Measurements from ENCODE around the gene PDE9A.

The PDE9A gene

DNA sequence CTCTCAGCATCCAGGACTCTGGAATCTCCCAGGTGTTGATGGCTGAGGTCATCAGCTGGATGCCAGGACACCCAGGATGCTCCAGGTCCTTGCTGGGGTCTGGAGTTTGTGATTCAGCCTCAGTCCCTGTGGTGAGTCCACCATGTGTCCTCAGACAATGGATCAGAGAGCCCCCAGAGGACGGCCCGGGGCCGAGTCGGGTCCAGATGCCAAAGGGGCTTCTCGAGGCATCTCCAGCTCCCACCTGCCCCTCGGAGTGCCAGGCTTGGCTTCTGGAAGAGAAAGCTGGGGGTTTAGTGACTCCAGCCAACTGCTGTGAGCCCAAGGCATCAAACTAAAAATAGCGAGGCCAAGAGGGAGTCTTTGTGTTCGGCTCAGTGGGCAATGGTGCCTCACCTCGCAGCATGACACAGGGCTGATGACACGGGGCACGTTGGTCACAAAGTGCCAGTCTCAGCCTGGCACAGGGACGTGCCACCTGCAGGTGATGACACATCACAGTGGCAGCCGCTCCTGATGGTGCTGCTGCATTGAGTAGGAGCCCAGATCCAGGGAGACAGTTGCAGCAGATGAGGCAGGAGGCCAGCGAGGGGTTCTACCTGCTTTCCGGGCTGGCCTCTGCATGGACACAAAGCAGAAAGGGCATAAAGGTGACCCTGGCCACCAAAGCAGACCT, 10.6 kb downstream of the PDE9A start:
- H3K4me3 Mint-ChIP-seq: no peak overlapping the region
- DNase-seq: no peak
- peaks cover 17 to 29% of the 10 kb centered on the region in 2 donors for H3K4me1 Mint-ChIP-seq
- no peaks in the 10 kb centered on the region for H3K9me3 Mint-ChIP-seq
- H3K36me3 Mint-ChIP-seq: no peaks in the 10 kb centered on the region
- H3K27ac Mint-ChIP-seq: peak overlapping the region; percentile 20
- peaks cover 6 to 7% of the 10 kb centered on the region in 2 donors for H3K27me3 Mint-ChIP-seq
- no peak for ATAC-seq (replicated peaks)

DNA sequence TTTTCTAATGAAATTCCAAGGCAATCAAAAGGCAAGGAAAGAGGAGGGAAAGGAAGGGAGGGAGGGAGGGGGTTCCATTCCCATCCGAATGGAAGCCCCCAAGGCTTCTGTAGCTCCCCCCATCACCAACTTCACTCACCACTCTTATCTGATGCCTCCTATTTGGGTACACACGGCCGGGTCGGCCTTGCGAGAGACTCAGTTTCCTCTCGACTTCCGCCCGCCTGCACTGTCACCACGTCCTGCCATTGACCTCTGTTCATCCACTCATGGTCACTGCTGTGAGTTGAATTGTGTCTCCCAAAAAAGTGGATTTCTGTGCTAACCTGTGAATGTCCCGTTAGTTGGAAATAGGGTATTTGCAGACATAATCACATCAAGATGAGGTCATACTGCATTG, 11.2 kb downstream of the PDE9A start:
- no peaks in the 10 kb centered on the region for H3K36me3 Mint-ChIP-seq
- ATAC-seq (replicated peaks): no peak
- H3K4me3 Mint-ChIP-seq: no peak overlapping the region
- no peak for DNase-seq
- peaks cover 13 to 23% of the 10 kb centered on the region in 2 donors for H3K4me1 Mint-ChIP-seq
- no peak overlapping the region for H3K27ac Mint-ChIP-seq
- no peaks in the 10 kb centered on the region for H3K9me3 Mint-ChIP-seq
- H3K27me3 Mint-ChIP-seq: peaks cover 6 to 7% of the 10 kb centered on the region in 2 donors

DNA sequence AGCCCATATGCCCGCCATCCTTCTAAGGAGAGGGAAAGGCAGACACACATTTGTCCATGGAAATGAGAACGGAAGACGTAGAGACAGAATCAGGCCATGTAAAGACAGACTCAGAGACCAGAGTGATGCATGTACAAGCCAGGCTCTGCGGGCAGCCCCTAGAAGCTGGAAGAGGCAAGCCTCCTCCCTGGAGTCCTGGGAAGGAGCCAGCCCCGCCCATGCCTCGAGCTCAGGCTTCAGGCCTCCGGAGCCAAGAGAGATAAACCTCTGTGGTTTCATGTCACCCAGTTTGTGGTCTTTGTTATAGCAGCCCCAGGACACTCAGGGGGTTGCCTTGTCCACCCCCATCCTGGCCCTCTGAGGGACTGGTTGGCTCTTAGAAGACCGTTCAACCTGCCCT, 11.6 kb downstream of the PDE9A start:
- H3K27me3 Mint-ChIP-seq: peaks cover 6 to 7% of the 10 kb centered on the region in 2 donors
- no peaks in the 10 kb centered on the region for H3K9me3 Mint-ChIP-seq
- H3K27ac Mint-ChIP-seq: no peak overlapping the region
- ATAC-seq (replicated peaks) (no peak), DNase-seq (no peak)
- no peaks in the 10 kb centered on the region for H3K36me3 Mint-ChIP-seq
- peaks cover 11 to 18% of the 10 kb centered on the region in 2 donors for H3K4me1 Mint-ChIP-seq
- H3K4me3 Mint-ChIP-seq: no peak overlapping the region

DNA sequence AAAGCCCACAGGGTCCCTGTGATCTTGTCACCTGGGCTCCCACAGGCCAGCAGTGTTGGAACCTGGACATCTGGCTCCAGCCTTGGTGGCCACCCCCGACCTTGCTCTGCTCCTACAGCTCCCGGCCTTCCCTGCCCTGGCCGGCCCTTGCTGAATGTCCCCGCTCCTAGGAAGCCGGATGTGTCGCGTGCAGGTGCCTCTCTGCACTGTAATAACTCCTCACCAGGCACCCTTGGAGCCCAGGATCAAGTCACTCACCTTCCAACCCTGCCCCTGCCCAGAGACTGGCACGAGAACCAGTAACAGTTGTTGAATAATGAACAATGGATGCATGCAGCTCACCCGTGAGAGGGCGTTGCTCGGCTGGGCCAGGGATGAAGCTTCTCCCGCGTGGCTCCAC, 12.1 kb downstream of the PDE9A start:
- ATAC-seq (replicated peaks) (no peak), DNase-seq (no peak)
- peaks cover 6 to 7% of the 10 kb centered on the region in 2 donors for H3K27me3 Mint-ChIP-seq
- peaks cover 11 to 14% of the 10 kb centered on the region in 2 donors for H3K4me1 Mint-ChIP-seq
- no peaks in the 10 kb centered on the region for H3K9me3 Mint-ChIP-seq
- no peaks in the 10 kb centered on the region for H3K36me3 Mint-ChIP-seq
- H3K27ac Mint-ChIP-seq: no peak overlapping the region
- H3K4me3 Mint-ChIP-seq: no peak overlapping the region

DNA sequence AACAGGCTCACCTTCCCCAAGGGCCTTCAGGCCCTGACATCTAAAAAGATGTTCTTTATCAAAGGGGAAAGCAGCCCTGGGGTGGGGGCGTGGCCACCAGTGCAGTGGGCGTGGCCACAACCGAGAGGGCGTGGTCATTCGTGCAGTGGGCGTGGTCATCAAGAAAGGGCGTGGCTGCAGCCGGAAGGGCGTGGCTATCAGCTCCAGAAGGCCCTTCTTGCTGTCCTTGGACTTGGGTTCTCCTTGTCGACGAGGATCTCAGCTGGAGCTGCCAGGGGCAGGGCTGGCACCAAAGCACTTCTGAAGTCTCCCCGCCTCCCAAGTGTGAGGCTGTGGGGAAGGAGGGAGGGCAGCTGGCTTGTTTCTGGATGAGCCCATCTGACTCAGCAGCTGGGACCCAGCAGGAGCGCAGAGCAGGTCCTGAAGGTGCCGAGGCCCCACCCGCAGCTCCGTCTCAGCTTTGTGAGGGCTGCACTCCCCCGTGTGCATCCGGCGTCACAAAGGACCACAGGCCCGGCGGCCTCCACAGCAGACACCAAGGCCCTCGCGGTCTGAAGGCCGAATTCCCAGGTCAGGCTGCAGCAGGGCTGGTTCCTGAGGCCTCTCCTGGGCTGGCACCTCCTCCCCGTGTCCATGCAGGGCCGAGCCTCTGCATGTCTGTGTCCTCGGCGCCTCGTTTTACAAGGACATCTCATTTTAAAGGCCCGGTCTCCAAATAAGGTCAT, 12.8 kb downstream of the PDE9A start:
- H3K9me3 Mint-ChIP-seq: no peaks in the 10 kb centered on the region
- no peak for DNase-seq
- H3K27ac Mint-ChIP-seq: no peak overlapping the region
- no peak overlapping the region for H3K4me3 Mint-ChIP-seq
- peak in 1 of 2 donors; percentile 49 for ATAC-seq (replicated peaks)
- no peaks in the 10 kb centered on the region for H3K36me3 Mint-ChIP-seq
- peaks cover 6 to 7% of the 10 kb centered on the region in 2 donors for H3K27me3 Mint-ChIP-seq
- peaks cover 7% of the 10 kb centered on the region in 2 donors for H3K4me1 Mint-ChIP-seq

DNA sequence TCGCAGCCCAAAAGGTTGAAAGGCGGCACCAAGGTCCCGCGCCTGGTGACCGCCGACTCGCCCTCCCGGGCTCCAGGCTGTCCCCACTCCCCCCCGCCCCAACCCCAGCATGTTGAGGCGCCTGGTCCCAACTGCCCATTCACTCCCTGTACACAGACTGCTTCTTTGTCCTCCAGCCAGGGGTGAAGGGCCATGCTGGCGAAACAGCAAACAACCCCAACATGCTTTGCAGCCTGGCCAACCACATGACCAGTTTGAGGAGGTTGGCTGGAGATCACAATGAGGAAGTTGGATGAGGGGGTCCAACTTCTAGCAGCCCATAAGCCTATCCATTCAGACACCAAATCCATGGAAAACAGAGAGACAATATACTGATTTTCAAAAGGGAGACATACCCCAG, 13.5 kb downstream of the PDE9A start:
- Mint-ChIP-seq H3K36me3 (no peaks in the 10 kb centered on the region), H3K4me1 (no peaks in the 10 kb centered on the region), H3K9me3 (no peaks in the 10 kb centered on the region), H3K27me3 (no peaks in the 10 kb centered on the region), H3K4me3 (no peak overlapping the region), H3K27ac (no peak overlapping the region)
- no peak for DNase-seq
- ATAC-seq (replicated peaks): no peak

DNA sequence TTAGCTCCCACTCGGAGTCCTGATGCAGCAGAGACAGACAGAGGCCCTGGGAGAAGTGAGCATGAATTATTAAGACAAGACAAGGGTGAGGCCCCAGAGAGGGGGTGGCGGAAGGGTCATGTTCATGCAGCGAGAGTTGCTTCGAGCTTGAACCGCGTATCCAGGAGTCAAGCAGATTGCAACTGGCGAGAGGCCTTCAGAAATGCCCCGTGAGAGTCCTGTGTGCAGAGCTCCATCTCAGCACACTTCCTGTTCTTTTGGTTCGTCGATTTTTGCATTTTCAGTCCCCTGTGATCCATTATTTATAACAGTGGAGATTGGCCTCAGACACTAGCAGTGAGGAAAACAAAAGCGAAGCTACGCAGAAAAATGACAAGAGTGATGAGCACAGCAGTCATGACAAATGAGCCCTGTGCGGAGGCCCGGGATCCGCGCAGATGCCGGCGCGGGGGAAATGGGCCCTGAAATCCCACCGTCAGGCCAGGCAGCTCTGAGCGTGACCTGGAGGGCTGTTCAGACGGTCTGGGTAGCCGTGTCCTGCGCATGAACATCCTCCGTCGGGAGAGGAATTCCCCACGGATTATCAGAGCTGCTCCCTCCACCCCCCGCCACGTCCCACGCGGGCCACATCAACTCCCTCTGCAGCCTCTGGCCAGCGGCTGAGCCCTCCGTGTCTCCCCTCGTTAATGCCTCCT, 15.0 kb downstream of the PDE9A start:
- H3K9me3 Mint-ChIP-seq: no peaks in the 10 kb centered on the region
- no peak for DNase-seq
- ATAC-seq (replicated peaks): peak; percentile 27 to 47
- H3K4me3 Mint-ChIP-seq: no peak overlapping the region
- H3K27me3 Mint-ChIP-seq: no peaks in the 10 kb centered on the region
- no peaks in the 10 kb centered on the region for H3K36me3 Mint-ChIP-seq
- no peaks in the 10 kb centered on the region for H3K4me1 Mint-ChIP-seq
- H3K27ac Mint-ChIP-seq: no peak overlapping the region

DNA sequence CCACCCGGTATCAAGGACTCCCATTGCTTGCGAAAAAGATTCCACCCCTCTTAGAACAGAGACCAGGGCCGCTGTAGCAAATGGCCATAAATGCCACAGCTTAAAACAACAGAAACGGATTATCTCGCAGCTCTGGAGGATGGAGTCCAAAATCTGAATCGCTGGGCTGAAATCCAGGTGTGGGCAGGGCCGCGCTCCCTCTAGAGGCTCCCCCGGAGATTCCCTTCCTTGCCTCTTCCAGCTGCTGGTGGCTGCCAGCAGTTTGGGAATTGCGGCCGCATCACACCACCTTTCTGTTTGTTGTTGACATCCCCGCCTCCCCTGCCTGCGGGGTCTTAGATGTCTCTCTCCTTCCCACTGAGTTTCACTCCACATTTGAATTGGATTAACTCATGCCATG, 15.6 kb downstream of the PDE9A start:
- no peaks in the 10 kb centered on the region for H3K4me1 Mint-ChIP-seq
- ATAC-seq (replicated peaks) (no peak), DNase-seq (no peak)
- H3K27me3 Mint-ChIP-seq: no peaks in the 10 kb centered on the region
- no peaks in the 10 kb centered on the region for H3K9me3 Mint-ChIP-seq
- no peaks in the 10 kb centered on the region for H3K36me3 Mint-ChIP-seq
- no peak overlapping the region for H3K27ac Mint-ChIP-seq
- no peak overlapping the region for H3K4me3 Mint-ChIP-seq

DNA sequence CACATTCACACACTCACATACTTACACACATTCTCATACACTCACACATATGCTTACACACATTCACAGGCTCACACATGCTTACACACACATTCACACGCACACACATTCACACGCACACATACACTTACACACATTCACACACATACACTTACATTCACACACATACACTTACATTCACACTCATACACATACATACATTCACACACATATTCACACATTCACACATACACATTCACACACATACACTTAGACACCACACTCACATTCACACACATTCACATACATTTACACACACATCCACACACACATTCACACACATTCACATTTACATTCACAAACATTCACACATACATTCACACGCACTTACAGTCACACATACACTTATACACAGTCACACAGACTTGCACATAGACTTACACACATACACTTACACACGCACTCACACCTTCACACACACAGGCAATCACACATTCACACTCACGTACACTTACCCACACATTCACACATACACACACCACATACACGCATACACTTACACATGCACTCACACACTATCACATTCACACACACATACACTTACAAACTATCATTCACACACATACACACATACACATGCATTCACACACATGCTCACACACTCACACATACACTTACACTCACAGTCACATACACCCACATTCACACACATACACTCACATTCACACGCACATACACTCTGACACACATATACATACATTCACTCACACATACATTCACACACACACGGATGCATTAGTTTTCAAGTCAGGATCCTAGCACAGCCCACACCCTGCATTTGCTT, 16.8 kb downstream of the PDE9A start:
- ATAC-seq (replicated peaks) (no peak), DNase-seq (no peak)
- H3K27ac Mint-ChIP-seq: no peak overlapping the region
- peaks cover 0 to 2% of the 10 kb centered on the region in 2 donors for H3K27me3 Mint-ChIP-seq
- peaks cover 0 to 2% of the 10 kb centered on the region in 2 donors for H3K4me1 Mint-ChIP-seq
- no peaks in the 10 kb centered on the region for H3K36me3 Mint-ChIP-seq
- H3K9me3 Mint-ChIP-seq: no peaks in the 10 kb centered on the region
- no peak overlapping the region for H3K4me3 Mint-ChIP-seq

DNA sequence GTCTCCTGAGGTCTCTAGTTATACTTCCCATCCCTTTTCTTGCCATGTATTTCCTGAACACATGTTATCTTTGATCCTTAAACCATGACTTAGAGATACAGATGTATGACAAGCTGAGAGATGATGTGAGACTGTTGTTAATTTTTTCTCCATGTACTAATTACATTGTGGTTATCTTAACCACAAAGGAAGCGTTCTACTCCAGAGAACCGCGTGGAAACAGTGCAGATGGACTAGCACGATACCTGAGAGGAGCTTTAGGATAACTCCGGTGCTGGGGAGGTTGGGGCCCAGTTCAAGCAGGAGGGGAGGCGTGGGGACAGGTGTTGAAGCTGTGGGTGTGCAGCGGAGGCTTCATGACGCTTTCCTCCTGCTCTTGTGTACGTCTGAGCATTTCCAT, 17.5 kb downstream of the PDE9A start:
- Mint-ChIP-seq H3K9me3 (no peaks in the 10 kb centered on the region), H3K36me3 (no peaks in the 10 kb centered on the region), H3K4me3 (no peak overlapping the region), H3K27ac (no peak overlapping the region), H3K4me1 (peaks cover 0 to 2% of the 10 kb centered on the region in 2 donors), H3K27me3 (peaks cover 0 to 8% of the 10 kb centered on the region in 2 donors)
- DNase-seq: no peak
- peak; percentile 46 to 47 for ATAC-seq (replicated peaks)

DNA sequence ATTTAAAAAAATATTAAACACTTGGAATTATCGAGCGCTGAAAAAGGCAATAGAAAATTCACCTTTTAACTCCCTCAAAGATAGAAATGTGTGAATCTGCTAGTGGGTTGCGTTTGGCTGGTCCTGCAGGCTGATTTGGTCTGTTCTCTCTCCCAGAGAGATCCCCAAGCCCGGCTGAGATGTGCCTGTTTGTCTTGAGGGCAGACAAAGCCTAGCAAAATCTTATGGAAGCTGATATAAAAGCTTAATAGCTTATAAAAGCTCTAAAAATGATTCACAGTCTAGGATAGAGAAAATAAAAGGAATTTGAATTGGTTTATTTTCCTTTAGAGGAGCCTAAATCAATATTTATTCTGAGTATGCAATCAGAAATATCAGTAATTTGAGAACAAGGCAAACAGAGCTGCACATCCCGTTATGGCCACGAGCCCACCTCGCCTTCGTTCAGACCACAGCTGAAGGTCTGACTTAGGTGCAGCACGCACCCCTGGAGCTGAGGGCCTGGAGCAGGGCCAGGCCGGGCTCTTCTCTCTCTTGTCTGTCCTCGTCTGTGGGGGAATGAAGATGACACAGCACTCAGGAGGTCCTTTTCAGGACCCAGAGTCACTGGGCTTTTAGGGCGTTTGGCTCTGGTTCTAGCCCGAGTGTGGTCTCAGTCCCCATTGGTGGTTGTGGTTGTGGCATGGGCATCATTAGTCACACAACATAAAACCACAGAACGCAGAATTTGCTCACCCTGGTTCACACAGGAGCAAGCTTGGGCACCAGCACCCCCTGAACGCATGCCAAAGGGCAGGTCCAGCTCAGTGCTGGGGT, 18.6 kb downstream of the PDE9A start:
- no peaks in the 10 kb centered on the region for H3K9me3 Mint-ChIP-seq
- DNase-seq (no peak), ATAC-seq (replicated peaks) (no peak)
- H3K27me3 Mint-ChIP-seq: peaks cover 0 to 14% of the 10 kb centered on the region in 2 donors
- peaks cover 0 to 2% of the 10 kb centered on the region in 2 donors for H3K4me1 Mint-ChIP-seq
- no peak overlapping the region for H3K4me3 Mint-ChIP-seq
- H3K27ac Mint-ChIP-seq: no peak overlapping the region
- H3K36me3 Mint-ChIP-seq: no peaks in the 10 kb centered on the region

DNA sequence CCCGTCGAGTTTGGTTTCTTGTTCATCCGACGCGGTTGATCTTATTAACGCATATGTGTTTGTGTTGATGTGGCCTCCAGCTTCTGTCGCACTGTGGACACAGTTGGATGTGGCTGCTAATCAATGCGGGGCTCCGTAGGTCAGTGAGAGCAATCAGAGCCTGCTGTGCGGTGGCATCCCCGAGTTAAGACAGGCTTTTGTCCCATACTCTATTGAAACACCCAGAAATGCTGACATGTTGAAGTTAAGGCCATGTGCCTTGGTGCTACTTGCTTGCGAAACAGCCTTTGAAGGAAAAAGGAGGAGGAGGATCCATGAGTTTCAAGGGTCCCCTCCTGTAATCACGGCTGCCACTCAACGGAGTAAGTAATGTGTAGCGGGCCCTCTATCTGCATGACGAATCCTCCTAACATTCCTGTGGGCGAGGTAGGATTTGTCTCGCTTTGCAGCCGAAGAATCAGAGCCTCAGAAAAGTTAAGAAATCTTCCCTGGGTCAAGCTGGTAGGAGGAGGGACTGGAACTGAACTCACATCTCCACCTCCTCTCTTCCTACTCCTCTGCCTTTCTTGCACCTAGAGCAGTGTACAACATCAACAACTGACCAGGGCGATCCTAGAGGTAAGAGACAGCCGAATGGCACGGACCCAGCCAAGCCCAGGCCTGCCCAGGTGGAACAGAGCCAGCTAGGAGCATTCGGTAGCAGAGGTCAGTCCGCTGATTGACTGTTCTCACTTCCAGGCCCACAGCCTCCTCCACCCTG, 19.5 kb downstream of the PDE9A start:
- no peak overlapping the region for H3K27ac Mint-ChIP-seq
- ATAC-seq (replicated peaks) (no peak), DNase-seq (no peak)
- H3K9me3 Mint-ChIP-seq: no peaks in the 10 kb centered on the region
- H3K36me3 Mint-ChIP-seq: no peaks in the 10 kb centered on the region
- H3K4me1 Mint-ChIP-seq: peaks cover 0 to 2% of the 10 kb centered on the region in 2 donors
- H3K27me3 Mint-ChIP-seq: peaks cover 7 to 14% of the 10 kb centered on the region in 2 donors
- H3K4me3 Mint-ChIP-seq: no peak overlapping the region

Data from stimulated activated naive B cell treated with anti-CD40 and anti-IgM and Interleukin-4, amounts not matched to agents 10 μg/mL and 1 μg/mL and 100 μg/mL, for 72 hours (primary cell).